Endothelial cell of umbilical vein (primary cell): ENCODE measurements around the gene LAMB3.

Experiments
- GATA2 ChIP-seq: IDR thresholded peaks from 2 replicates; pipeline ENCODE4 v1.7.0; 2011; ENCODE audit warnings: low read depth, mild to moderate bottlenecking, moderate library complexity, mixed read lengths, low read length; ENCODE audit not compliant: insufficient read length, insufficient read depth
- POLR2A ChIP-seq: IDR thresholded peaks from 2 replicates; pipeline ENCODE4 v1.6.1; 2012; ENCODE audit warnings: low read depth, mild to moderate bottlenecking, control low read depth, low read length
- TF ChIP-seq, protein P1 (sequence below), 2 donors: IDR thresholded peaks; 1 replicate in 1 of 2; 2 replicates in 1 of 2; pipeline ENCODE4 v1.5.1; 2011; ENCODE audit warnings: low read length in 2 of 2, mild to moderate bottlenecking in 2 of 2, moderate library complexity in 2 of 2, control low read depth in 1 of 2, inconsistent platforms in 1 of 2, low read depth in 1 of 2; ENCODE audit not compliant: insufficient read depth in 1 of 2; ENCODE audit errors: extremely low read depth in 1 of 2
- TF ChIP-seq, protein P2 (sequence below): IDR thresholded peaks from 2 replicates; pipeline ENCODE4 v1.6.1; 2011; ENCODE audit not compliant: insufficient read depth, insufficient read length

DNA sequence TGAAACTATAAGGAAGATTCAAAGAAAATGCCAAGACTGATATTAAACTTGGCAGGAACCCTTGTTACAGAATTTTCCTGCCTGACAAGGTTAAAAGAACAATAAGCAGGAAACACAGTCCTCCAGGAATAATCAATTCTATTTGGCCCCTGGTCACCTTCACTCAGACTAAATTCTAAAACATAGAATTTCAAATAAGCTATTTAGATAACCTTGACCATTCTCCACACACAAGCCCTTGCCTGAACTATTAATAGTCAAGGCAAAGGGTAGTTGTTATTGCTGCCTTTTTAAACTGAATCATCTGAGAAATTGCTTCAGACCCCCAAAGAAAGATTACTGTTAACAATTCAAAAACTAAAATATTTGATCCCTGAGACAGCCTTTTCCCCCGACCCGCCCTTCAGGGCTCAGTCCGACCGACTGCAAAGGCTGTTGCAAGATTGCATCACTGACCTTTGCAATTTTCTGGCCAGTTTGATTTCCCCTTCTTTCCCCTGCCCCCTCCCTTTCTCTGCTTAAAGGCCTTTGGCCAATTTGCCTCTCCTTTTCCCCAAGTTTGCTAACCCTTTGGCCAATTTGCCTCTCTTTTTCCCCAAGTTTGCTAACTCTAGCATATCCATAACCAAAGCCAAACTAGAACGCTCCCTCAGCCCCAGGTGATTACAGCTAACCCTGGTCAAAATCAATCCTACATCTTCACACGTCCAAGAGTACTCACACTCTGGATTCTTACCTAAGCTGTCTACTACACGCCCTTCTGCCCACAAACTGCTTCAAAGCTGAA lies 21.6 kb upstream of the LAMB3 start:
- TF ChIP-seq, protein P1, sequence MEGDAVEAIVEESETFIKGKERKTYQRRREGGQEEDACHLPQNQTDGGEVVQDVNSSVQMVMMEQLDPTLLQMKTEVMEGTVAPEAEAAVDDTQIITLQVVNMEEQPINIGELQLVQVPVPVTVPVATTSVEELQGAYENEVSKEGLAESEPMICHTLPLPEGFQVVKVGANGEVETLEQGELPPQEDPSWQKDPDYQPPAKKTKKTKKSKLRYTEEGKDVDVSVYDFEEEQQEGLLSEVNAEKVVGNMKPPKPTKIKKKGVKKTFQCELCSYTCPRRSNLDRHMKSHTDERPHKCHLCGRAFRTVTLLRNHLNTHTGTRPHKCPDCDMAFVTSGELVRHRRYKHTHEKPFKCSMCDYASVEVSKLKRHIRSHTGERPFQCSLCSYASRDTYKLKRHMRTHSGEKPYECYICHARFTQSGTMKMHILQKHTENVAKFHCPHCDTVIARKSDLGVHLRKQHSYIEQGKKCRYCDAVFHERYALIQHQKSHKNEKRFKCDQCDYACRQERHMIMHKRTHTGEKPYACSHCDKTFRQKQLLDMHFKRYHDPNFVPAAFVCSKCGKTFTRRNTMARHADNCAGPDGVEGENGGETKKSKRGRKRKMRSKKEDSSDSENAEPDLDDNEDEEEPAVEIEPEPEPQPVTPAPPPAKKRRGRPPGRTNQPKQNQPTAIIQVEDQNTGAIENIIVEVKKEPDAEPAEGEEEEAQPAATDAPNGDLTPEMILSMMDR (IDR thresholded peaks at IDR 0.05; ENCODE audit: extremely low read depth in 1 of 2, insufficient read depth in 1 of 2, low read depth in 1 of 2, low read length in 2 of 2) = no peak
- no peak for TF ChIP-seq POLR2A
- TF ChIP-seq, protein P2, sequence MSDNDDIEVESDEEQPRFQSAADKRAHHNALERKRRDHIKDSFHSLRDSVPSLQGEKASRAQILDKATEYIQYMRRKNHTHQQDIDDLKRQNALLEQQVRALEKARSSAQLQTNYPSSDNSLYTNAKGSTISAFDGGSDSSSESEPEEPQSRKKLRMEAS = no peak
- no peak for TF ChIP-seq GATA2
